DMS114 treated with DMSO at 0.1 percent for 48 hours (cell line): ENCODE data around the gene HNRNPLL.

Experiments used
- DNase-seq: peaks from one replicate; lab custom pipeline; 2025; ENCODE audit not compliant: unreplicated experiment; lab: John Stamatoyannopoulos, UW

HNRNPLL gene

DNA sequence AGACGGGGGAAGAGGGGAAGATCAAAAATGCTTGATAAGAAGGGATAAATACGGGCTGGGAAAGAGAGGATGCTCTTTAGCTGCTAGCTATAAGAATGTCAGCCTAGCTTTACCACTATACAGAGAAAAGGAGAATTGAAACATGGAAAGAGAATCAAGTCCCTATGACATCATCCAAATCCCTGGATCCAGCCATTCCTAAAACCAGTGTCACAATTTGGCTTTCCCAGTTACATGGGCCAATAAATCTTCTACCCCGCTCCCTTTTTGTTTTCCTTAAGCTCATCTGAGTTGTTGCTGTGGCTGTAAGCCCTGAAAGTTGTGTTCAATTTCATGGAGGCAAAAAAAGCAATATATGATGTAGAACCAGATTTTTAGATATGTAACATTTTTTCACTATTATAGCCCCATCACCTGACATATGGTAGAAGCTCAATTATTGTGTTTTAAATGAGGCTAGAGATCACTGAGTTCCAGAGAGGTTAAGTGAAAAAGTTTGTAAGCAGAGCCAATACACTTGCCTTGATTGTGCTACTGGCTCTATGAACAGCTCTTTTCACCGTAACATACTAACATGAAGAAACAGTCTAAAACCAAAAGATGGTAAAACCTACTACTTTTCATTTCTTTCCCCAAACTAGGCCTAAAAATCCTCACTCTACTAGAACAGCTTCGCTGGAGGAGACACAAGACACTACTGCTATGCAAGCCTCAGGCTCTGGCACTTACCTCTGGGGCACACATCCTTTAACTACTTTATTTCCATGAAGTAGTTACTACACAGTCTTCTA lies 4.3 kb downstream of the HNRNPLL start:
- no peak for DNase-seq

DNA sequence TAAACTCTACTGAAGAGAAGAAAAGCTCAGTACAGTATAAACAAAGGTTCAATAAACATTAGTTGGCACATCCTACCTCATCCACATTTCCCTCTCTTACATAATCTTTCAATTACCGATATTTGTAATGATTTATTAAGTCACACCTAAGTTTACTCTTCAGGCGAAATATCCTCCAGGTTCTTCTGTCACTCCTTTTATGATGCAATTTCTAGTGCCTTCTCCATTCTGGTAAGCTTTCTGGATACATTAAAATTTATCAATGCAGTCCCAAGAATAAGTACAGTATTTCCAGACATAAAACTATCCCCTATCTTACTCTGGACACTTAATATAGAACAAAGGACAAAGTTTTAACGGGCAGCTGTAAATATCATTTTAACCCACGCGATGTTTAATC lies 5.6 kb downstream of the HNRNPLL start:
- DNase-seq = no peak

DNA sequence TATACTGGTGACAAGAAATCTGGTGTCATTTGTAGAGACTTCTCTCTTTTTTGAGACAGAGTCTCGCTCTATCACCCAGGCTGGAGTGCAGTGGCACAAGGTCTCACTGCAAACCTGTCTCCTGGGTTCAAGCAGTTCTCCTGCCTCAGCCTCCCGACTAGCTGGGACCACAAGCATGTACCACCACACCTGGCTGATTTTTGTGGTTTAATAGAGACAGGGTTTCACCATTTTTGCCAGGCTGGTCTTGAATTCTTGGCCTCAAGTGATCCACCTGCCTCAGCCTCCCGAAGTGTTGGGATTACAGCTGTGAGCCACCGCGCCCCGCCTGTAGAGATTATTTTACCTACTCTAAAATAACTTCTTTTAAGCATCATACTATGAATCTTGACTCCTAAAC lies 6.5 kb downstream of the HNRNPLL start:
- DNase-seq = no peak

DNA sequence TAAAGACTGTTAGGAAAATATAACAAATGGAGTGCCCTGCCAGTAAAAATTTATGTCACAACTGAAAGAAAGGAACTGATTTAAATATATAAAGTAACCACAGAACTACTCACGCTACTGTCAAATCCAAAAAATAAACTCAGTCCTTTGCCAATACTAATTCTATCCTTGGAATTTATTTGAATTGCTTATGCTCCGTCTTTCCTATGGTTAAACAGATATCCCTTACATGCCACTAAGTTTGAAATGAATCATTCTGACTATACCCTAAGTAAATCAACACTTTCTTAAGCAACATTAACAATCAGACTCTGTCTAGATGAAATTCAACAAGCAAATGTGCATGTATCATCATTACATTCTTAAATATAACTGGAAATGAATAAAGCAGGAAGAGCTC lies 9.8 kb downstream of the HNRNPLL start:
- no peak for DNase-seq

DNA sequence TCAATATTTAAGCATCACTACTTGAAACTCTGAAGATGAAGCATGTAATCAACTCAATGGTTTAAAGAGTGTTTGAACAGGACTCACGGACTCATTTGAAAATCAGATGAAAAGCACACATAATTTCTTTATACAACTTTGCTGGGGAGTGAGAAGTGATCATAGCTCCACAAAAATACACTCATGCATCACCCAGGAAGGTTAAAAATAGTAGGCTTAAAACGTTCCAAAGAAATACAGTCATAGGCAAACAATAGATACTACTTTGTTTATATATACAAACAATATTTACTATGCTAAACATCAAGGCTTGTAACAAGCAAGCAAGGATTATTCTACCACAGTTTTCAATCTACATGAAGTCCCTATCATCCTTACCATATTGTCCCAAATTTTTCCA lies 11.6 kb downstream of the HNRNPLL start:
- DNase-seq = no peak

DNA sequence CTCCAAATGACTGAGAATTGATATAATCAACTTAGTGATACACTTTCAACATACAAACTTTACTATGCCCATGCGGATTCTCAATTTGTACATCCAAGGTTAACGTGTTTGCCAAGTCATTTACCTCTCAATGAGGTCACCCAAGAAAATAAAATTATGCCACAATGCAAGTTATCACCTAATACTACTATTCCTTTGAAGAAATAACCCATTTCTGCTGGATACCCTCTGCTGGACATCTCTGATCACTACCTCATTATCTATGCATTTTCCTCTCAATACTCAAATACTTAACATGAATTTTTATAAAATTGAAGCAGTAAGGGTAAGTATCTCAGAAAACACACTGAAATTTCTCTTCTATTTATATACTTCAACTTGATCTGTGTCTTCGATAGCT lies 12.7 kb downstream of the HNRNPLL start:
- no peak for DNase-seq

DNA sequence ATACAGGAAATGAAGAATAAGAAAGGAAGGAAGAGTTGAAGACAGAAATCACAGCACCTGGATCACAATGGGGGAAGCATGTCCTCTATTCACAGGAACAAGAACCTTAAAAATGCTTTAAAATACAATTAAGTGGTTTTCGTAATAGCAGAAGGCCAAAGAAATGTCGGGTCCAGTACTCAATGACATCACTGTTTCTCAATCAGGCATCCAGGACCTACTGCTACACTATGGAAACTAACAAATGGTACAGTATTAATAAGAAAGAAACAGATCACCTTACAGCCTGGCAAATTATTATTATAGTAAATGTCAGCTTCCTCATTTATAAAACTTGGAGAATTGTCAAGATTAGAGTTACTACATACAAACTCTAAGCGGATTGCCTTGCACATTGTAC lies 15.8 kb downstream of the HNRNPLL start:
- DNase-seq = no peak

DNA sequence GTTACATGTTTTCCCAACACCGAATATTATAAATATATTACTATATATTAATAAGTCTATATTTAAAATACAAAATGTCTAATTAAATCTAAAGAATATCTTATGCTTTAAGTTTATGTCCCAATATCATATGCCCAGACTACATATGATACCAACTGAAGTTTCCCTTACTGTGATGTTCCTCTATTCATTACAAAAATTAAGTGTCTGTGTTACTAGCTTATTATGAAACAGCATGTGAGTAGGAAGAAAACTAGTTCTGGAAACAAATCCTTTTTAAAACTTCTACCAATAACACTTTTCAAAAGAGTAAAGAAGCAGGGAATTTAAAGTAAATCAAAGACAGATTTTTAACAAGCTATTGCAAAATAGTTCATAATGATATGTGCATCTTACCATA lies 17.8 kb downstream of the HNRNPLL start:
- DNase-seq = no peak

DNA sequence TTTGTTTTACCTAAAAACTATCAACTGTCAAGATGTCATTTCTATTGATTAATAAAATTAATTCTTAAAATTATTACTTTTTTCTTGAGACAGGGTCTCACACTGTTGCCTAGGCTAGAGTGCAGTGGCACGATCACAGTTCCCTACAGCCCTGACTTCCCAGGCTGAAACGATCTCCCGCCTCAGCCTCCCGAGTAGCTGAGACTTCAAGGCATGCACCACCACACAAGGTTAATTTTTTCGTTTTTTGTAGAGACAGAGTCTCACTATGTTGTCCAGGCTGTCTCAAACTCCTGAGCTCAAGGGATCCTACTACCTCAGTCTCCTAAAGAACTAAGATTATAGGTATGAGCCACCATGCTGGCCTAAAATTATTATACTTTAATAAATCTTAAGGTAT lies 18.7 kb downstream of the HNRNPLL start:
- no peak for DNase-seq

DNA sequence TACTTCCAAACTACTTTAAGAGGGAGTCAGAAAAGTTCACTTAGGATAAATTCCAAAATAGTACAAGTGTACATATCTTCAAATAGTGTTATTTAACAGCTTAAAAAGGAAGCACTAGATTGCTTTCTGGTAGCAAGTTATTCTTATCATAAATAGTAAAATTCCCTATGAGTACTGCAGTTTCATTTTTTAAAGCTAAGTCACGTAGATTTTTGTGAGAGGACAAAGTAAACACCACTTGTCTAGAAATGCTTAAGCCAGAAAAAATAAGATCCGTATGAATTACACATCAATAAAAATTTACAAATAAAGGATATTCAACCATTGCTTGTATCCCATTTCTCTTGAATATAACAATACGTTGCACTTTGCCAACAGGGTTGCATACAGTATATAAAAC lies 19.2 kb downstream of the HNRNPLL start:
- no peak for DNase-seq

DNA sequence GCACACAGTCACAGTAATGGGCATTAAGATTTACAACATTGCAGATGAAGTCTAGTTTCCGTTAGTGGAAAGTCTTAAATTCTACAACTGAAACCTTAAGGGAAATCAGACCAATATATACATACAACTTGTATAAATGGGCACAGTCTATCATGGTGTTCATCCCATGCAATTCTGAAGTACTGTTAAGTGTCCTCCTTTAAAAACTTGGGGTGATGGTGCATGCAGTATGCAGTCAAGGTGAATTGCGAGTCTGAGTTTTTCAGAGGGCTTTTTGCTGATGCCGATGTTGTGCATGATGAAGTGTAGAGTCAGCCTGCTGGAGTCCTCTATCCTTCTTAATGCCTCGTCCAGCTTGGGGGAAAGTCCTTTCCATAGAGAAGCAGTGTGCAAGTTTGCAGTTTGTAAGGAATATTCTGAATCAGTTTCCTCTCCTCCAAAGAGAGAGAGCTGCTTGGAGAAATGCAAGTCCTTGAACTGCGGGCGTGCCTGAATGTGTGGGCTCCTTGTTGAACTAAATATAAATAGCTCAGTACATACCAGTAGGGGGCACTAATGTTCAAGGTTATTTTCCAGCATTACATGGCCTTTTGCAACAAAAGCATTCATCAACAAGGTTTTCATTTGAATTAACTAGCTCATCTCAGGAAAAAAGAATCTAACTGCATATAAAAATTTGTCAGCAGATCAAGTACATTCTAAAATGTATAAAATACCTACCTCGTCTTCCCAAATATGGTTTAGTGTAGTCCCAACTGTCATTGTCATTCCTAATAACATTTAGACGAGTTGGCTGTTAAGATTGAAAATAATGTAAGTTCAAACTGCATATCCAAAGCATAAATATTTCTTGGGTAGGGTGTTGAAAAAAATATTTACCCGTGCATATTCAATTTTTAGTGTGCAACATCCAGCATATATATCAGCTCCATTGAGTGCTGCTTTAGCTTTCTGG lies 21.3 kb downstream of the HNRNPLL start:
- peak; percentile 57 for DNase-seq

DNA sequence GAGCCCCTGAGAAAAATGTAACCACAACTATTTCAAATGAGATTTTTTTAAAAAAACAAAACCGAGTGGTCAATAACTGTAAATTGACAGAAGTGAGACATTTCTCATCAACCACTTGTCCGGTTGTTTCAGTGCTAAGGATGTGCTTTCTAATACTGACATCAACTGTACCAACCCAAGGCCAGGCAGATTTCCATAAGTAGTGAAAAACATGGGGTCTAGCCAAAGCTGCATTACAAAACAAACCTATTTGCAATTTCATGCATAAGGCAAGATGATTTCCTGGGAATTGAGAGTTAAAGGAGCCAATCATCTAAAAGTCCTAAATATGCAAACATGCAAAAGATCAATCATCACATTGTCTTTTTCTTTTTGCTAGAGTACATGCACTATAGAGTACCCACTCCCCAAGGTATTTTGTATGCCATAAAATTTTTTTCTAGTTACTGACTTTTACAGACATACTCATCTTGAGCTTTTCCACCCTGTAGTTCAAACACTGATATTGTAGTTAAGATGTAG lies 22.6 kb downstream of the HNRNPLL start:
- no peak for DNase-seq

DNA sequence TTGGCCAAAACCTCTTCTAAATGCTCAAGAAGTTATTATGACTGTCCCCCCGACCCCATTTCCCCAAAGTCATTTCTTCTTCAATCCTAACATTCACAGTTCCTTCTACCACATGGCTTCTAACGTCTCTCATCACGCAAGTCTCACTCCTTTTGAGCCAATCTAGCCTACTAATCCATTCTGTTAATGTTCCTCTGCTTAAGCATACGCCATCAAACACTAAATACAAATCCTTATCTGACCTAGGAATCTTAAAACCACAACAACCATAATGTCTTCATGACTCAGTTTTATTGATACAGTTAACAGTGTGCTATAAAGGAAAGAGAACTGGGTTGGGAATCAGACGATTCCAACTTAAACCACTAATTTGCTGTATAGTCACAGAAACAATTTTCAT lies 23.9 kb downstream of the HNRNPLL start:
- DNase-seq = no peak

DNA sequence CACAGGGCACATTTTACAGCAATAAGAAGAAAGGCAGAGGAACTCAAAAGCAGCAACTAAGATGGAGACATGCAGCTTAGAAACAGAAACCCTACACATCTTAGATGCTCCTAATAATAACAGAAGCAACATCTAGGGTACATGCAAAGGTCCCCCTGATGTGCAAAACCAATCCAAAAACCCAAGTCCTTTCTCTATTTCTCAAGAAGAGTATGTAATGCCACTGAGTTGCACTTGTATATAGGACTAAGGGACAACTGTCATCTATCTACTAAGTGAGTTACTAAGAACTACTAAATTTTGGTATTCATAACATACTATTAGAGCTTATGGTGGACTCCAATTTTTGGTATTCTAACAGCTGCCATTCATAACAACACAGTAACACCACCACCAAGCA lies 28.4 kb downstream of the HNRNPLL start:
- no peak for DNase-seq

DNA sequence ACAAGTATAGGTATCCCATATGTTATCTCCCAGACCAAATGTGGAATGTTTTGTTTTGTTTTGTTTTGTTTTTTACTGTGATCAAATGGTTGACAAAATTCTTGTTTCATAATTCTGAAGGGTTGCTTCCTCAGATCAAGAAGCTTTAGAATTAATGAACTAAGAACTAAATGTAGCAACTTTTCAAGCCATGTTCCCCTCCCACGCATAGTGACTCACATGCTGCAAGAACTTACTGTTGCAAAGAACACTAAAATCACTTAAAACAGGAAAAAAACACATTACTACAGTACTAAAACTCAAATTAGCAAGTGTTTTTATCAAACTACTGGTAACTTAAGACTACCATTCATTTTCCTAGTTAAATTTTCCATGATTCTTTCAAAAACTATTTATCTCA lies 30.6 kb downstream of the HNRNPLL start:
- DNase-seq = no peak

DNA sequence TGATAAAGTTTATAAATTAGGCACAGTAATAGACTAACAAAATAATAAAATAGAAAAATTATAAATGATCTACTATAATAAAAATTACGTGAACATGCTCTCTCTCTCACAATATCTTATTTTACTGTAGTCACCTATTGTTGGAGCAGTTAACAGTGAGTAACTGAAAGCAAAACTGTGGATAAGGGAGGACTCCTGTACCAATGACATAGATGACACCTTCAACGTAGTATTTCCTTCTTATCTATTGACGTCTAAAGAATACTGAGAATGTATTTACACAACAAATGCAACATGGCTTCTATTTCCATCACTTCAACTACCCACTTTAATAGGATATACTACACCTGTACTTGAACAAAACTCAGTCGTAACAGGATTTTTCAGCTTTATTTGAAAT lies 31.5 kb downstream of the HNRNPLL start:
- no peak for DNase-seq

DNA sequence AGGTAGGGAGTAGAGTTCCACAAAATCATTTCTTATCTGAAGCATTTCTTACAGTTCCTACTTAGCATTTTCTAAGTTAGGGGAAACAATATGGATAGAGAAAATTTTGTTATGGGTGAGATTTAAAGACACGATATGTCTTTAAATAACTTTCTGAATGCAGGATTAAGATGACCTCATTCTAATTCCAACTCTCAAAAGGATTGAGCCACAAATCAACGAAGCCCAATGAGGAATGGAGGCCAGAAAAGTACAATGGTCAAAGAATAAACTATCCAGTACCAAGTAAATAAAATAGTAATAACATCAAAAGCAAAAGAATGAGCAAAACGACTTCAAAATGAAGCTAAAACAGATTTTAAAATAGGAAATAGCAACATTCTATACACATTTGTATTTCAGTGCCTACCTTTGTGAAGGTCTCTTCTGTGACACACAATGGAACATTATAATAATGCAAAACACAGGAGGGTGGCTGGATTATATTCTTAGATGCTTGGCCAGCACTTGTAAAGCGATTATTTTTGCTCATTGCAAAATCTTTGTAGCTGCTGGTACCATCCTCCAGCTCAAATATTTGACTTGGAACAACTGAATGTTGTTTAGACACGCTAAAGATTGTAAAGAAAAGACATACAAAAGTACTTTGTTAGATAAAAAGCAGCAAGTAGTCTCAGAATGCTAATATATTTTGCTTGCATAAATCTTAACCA lies 33.8 kb downstream of the HNRNPLL start:
- DNase-seq = no peak

DNA sequence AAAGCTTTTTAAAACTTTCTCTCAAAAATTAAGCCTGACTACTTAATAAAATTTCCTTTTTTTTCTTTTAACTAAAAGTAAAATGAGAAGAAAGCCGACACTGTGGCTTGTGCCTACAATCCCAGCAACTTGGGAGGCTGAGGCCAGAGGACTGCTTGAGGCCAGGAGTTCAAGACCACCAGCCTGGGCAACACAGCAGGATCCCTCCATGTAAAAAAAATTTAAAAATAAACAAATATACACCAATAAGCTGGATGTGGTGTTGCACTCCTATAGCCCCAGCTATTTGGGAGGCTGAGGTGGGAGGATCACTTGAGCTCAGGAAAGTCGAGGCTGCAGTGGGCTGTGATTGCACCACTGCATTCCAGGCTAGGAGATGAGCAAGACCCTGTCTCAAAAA lies 37.4 kb downstream of the HNRNPLL start:
- no peak for DNase-seq

DNA sequence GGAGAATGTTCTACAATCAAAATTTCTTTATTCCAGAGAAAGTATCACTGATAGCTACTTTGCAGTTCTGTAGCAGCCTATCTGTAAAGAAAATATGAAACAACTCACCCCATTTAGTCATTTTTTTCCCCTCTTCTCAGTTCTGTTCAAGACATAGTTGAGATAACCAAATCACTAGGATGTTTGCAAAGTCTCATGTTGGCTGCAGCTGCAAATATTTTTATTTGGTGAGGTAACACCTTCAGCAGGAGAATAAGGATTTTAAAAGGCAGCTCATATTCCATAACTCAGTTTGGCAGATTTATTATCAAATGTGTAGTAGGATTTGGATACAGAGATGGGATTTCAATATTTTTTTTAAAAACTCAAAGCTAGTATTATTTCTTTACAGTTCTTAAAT lies 41.0 kb downstream of the HNRNPLL start:
- no peak for DNase-seq

DNA sequence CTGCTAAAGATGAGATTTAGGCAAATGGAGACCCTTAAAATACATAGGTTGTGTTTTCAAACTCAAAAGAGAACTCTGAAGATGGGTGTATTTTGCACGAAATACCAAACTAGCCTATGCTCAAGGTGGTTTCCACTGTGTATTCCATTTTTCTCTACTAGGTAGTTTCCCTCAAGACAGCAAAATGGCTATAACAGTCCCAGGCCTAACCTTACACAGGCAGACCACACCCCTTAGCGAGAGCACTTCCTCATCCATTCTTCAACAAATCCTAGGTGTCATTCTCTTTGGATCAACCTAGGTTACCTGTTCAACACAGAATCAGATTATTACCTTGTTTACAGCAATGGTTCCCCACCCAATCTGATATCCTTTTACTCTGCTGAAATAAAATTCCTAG lies 42.6 kb downstream of the HNRNPLL start:
- DNase-seq = no peak

DNA sequence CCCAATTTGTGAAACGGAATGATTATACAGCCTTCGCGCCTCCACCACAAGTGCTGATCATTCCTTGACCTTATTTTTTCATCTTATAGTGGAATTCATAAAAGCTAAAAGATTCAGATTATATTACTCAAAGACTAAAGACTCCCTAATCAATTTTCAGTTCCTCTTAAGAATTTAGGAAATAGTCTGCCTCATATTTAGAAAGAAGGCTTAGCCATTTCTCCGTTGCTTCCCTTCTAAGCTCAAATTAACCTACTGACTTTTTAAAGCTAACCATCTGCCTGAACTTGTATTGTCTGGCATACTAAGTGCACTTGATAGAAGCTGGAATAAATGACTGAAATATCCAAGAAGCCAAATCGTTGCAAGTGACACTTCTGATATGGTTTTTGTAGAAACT lies 44.7 kb downstream of the HNRNPLL start:
- DNase-seq = no peak
